Tibial nerve (tissue), 4 donors: ENCODE results near the gene PPTC7. TPM values are rescaled to one million over a fixed set of nuclear protein-coding genes. Genes with fewer than 3 reads are reported as not detected.
A peak's percentile ranks its signal among the peaks of the same experiment; 100 is the strongest.
"Not testable (repeated sequence)": the region's sequence is repeated elsewhere in the genome, so short reads cannot be mapped to it uniquely, and the experiment has no call there.

Experiments used
- DNase-seq, 2 donors: peaks; one replicate each; pipeline ENCODE4 v3.0.0-alpha.2; 2019; ENCODE audit warnings: low spot score in 2 of 2
- H3K27ac ChIP-seq, 4 donors: fragments of 200-600 bp; sonication (generic) in 3 of 4; one replicate each; pipeline ENCODE4 v1.5.1; 2017 to 2019; ENCODE audit warnings: mild to moderate bottlenecking in 1 of 4
- H3K27me3 ChIP-seq, 2 donors: fragments of 200-600 bp; sonication (generic) in 1 of 2; one replicate each; pipeline versions ENCODE4 v1.5.1 to v1.6.0; 2017 to 2019
- H3K36me3 ChIP-seq, 3 donors: fragments of 200-600 bp; sonication (generic); one replicate each; pipeline ENCODE4 v1.5.1; 2018 to 2019
- H3K4me1 ChIP-seq, 4 donors: fragments of 200-600 bp; sonication (generic) in 3 of 4; one replicate each; pipeline ENCODE4 v1.5.1; 2017 to 2019
- H3K4me3 ChIP-seq, 4 donors: fragments of 200-600 bp; sonication (generic) in 3 of 4; one replicate each; pipeline ENCODE4 v1.5.1; 2017 to 2019; ENCODE audit warnings: mild to moderate bottlenecking in 1 of 4, moderate library complexity in 1 of 4
- H3K9me3 ChIP-seq, 4 donors: fragments of 200-600 bp; sonication (generic) in 3 of 4; one replicate each; pipeline ENCODE4 v1.5.1; 2017 to 2019
- EP300 ChIP-seq, 2 donors: sonication (generic); formaldehyde crosslinking; IDR thresholded peaks; one replicate each; pipeline ENCODE4 v1.6.1; 2017; ENCODE audit warnings: antibody characterized with exemption in 2 of 2, mild to moderate bottlenecking in 1 of 2
- POLR2A ChIP-seq, 2 donors: fragments of 450-650 bp; IDR thresholded peaks; one replicate each; pipeline ENCODE4 v1.6.1; 2017; ENCODE audit warnings: antibody characterized with exemption in 2 of 2, mild to moderate bottlenecking in 2 of 2, moderate library complexity in 2 of 2
- WGBS, 2 donors: methylation state at CpG; one replicate each; pipeline ENCODE4 v1.1.5; 2018; 5-methylcytosine and 5-hydroxymethylcytosine counted together
- total RNA-seq, 4 donors: library from RNA; depleted of rRNA; stranded (reverse); fragments of >200 nt; gene quantifications; one replicate each; pipeline ENCODE4 v1.1.0, GENCODE V29; 2016
- TF ChIP-seq, protein P1 (sequence below), 5 experiments: fragments of 200-600 bp in 3 of 5; fragments of 450-650 bp in 2 of 5; sonication (generic) in 3 of 5; IDR thresholded peaks; one replicate each; pipeline ENCODE4 v1.5.1; 2016 to 2019; ENCODE audit warnings: antibody characterized with exemption in 5 of 5, mild to moderate bottlenecking in 3 of 5, moderate library complexity in 2 of 5

Gene PPTC7
- total RNA-seq, 4 donors from 2014 or later = 21.6 to 23.6 (median 23.1) TPM

GRCh38 chr12:110577864-110578693, 5.0 kb downstream of the PPTC7 start:
- no peaks in the 10 kb centered on the region for H3K36me3 ChIP-seq
- TF ChIP-seq EP300 (IDR thresholded peaks at IDR 0.05) (no peak), POLR2A (IDR thresholded peaks at IDR 0.05) (no peak)
- TF ChIP-seq, protein P1, sequence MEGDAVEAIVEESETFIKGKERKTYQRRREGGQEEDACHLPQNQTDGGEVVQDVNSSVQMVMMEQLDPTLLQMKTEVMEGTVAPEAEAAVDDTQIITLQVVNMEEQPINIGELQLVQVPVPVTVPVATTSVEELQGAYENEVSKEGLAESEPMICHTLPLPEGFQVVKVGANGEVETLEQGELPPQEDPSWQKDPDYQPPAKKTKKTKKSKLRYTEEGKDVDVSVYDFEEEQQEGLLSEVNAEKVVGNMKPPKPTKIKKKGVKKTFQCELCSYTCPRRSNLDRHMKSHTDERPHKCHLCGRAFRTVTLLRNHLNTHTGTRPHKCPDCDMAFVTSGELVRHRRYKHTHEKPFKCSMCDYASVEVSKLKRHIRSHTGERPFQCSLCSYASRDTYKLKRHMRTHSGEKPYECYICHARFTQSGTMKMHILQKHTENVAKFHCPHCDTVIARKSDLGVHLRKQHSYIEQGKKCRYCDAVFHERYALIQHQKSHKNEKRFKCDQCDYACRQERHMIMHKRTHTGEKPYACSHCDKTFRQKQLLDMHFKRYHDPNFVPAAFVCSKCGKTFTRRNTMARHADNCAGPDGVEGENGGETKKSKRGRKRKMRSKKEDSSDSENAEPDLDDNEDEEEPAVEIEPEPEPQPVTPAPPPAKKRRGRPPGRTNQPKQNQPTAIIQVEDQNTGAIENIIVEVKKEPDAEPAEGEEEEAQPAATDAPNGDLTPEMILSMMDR (IDR thresholded peaks at IDR 0.05) = no peak
- 43% methylated on average over 8 of the region's 8 CpGs for WGBS, 2 donors
- no peaks in the 10 kb centered on the region for H3K27me3 ChIP-seq
- H3K9me3 ChIP-seq = no peaks in the 10 kb centered on the region
- H3K27ac ChIP-seq = peak overlapping the region; percentile 38 to 88 (median 70)
- no peak overlapping the region for H3K4me3 ChIP-seq
- DNase-seq = no peak
- H3K4me1 ChIP-seq = peaks cover 0 to 70% (median 37%) of the 10 kb centered on the region in 4 donors

GRCh38 chr12:110576504-110576903, 6.6 kb downstream of the PPTC7 start:
- Histone ChIP-seq H3K27ac (peak overlapping the region in 1 of 4 donors; percentile 88), H3K9me3 (peaks cover 0 to 7% (median 0%) of the 10 kb centered on the region in 4 donors), H3K36me3 (no peaks in the 10 kb centered on the region), H3K27me3 (no peaks in the 10 kb centered on the region), H3K4me3 (no peak overlapping the region), H3K4me1 (peaks cover 0 to 66% (median 35%) of the 10 kb centered on the region in 4 donors)
- TF ChIP-seq POLR2A (IDR thresholded peaks at IDR 0.05) (no peak), EP300 (IDR thresholded peaks at IDR 0.05) (no peak)
- TF ChIP-seq, protein P1 (IDR thresholded peaks at IDR 0.05) = no peak
- no peak for DNase-seq
- 94% methylated on average over 2 of the region's 2 CpGs for WGBS, 2 donors

- Histone ChIP-seq H3K27me3 (no peaks in the 10 kb centered on the region), H3K4me3 (no peak overlapping the region), H3K4me1 (peaks cover 0 to 54% (median 26%) of the 10 kb centered on the region in 4 donors), H3K36me3 (no peaks in the 10 kb centered on the region), H3K9me3 (peaks cover 0 to 11% (median 0%) of the 10 kb centered on the region in 4 donors), H3K27ac (peak overlapping the region in 2 of 4 donors; percentile 15 to 54)
- no peak for DNase-seq
- WGBS, 2 donors = 21% methylated on average over 1 of the region's 1 CpG
- TF ChIP-seq POLR2A (IDR thresholded peaks at IDR 0.05) (no peak), EP300 (IDR thresholded peaks at IDR 0.05) (no peak)
These were observed 7.8 kb downstream of the PPTC7 start for GRCh38 chr12:110575326-110575725.

DNA sequence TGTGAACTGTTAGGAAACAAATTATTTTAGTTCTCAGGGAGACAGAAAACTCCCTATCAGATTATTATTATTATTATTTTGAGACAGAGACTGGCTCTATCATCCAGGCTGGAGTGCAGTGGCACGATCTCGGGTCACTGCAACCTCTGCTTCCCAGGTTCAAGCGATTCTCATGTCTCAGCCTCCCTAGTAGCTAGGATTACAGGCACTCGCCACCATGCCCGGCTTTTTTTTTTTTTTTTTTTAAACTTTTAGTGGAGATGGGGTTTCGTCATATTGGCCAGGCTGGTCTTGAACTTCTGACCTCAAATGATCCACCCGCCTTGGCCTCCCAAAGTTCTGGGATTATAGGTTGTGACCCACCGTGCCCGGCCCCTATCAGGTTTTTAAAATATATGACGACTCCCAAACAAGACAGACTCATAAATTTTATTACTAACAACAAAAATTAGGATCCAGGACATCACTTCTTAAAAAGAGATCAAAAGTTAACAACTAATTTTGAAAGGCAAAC, 8.3 kb downstream of the PPTC7 start:
- DNase-seq, H3K4me3 ChIP-seq, H3K27me3 ChIP-seq, H3K36me3 ChIP-seq: not testable (repeated sequence)
- Histone ChIP-seq H3K9me3 (peaks cover 0 to 11% (median 0%) of the 10 kb centered on the region in 4 donors), H3K4me1 (peaks cover 0 to 49% (median 26%) of the 10 kb centered on the region in 4 donors), H3K27ac (peak overlapping the region in 2 of 4 donors; percentile 15 to 54)
- 75 to 80% methylated on average over 10 of the region's 10 CpGs for WGBS, 2 donors

- TF ChIP-seq POLR2A (IDR thresholded peaks at IDR 0.05) (no peak), EP300 (IDR thresholded peaks at IDR 0.05) (no peak)
- TF ChIP-seq, protein P1 (IDR thresholded peaks at IDR 0.05) = no peak
- Histone ChIP-seq H3K27me3 (no peaks in the 10 kb centered on the region), H3K36me3 (no peaks in the 10 kb centered on the region), H3K27ac (peak overlapping the region in 2 of 4 donors; percentile 4 to 54), H3K9me3 (peaks cover 0 to 11% (median 0%) of the 10 kb centered on the region in 4 donors), H3K4me3 (no peak overlapping the region), H3K4me1 (peaks cover 0 to 44% (median 26%) of the 10 kb centered on the region in 4 donors)
- WGBS, 2 donors = 60 to 77% methylated on average over 1 of the region's 1 CpG
- no peak for DNase-seq
These were observed 9.1 kb downstream of the PPTC7 start for GRCh38 chr12:110574044-110574443.

DNA sequence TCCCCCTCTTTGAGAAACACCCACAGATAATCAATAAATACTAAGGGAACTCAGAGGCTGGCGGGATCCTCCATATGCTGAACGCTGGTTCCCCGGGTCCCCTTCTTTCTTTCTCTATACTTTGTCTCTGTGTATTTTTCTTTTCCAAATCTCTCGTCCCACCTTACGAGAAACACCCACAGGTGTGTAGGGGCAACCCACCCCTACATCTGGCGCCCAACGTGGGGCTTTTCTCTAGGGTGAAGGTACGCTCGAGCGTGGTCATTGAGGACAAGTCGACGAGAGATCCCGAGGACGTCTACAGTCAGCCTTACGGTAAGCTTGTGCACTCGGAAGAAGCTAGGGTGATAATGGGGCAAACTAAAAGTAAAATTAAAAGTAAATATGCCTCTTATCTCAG, 12.3 kb downstream of the PPTC7 start:
- H3K27me3 ChIP-seq, H3K4me3 ChIP-seq, DNase-seq, H3K27ac ChIP-seq, H3K36me3 ChIP-seq: not testable (repeated sequence)
- H3K9me3 ChIP-seq = peaks cover 0 to 11% (median 0%) of the 10 kb centered on the region in 4 donors
- 97 to 98% methylated on average over 16 of the region's 16 CpGs for WGBS, 2 donors
- H3K4me1 ChIP-seq = peaks cover 0 to 35% (median 22%) of the 10 kb centered on the region in 4 donors

DNA sequence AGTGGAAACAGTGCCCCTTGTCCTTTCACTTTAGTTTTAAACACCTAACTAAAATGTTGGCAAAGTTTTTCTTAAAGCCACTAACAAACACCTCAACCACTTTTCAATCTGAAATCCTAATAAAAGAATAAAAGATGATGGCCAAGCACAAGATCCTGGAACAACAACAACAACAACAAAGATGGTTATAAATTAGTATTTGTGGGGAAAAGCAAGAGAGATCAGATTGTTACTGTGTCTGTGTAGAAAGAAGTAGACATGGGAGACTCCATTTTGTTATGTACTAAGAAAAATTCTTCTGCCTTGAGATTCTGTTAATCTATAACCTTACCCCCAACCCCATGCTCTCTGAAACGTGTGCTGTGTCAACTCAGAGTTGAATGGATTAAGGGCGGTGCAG, 13.3 kb downstream of the PPTC7 start:
- H3K4me3 ChIP-seq, H3K27ac ChIP-seq, H3K27me3 ChIP-seq, H3K36me3 ChIP-seq, DNase-seq: not testable (repeated sequence)
- 69% methylated on average over 2 of the region's 2 CpGs; no CpG with 5 or more reads in 1 of the 2 donors for WGBS, 2 donors
- Histone ChIP-seq H3K4me1 (peaks cover 0 to 34% (median 24%) of the 10 kb centered on the region in 4 donors), H3K9me3 (peaks cover 0 to 11% (median 0%) of the 10 kb centered on the region in 4 donors)
